Stimulated activated naive CD4-positive, alpha-beta T cell (primary cell): ENCODE measurements around the gene WHRN.

Source experiments
- DNase-seq, 6 experiments: peaks; one replicate each; lab custom pipeline; 2025; lab: John Stamatoyannopoulos, UW

WHRN gene

DNA sequence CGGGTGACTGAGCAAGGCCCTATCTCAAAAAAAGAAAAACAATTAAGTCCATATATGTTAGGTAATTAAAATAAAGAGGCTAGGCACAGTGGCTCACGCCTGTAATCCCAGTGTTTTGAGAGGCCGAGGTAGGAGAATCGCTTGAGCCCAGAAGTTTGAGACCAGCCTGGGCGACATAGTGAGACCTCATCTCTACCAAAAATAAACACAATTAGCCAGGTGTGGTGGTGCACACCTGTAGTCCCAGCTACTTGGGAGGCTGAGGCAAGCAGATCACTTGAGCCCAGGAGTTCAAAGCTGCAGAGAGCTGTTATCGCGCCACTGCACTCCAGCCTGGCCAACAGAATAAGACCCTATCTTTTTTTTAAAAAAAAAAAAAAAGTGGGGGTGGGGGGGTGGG is 12.3 kb downstream of the WHRN start:
- no peak for DNase-seq

DNA sequence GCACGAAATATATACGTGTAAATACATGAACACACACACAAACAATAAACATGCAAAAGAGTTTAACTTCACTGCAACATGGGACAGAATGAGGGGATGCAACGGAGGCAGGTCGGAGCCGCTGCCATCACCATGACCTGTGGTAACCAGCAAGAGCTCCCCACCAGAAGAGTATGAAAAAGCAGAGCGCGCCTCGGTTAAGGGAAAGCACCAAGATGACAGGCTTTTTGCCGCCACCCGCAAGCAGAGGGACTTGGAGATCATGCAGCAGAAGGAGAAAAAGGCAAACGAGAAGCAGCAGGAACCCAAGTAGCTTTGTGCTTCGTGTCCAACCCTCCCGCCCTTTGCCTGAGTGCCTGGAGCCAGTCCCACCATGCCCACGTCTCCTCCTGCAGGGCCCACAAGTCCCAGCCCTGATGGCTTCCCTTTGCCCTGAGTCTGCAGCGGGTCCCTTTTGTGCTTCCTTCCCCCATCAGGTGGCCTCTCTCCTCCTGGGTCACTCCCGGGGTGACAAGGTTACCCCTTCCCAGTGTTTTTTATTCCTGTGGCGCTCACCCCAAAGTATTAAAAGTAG is 13.8 kb downstream of the WHRN start:
- DNase-seq = no peak

DNA sequence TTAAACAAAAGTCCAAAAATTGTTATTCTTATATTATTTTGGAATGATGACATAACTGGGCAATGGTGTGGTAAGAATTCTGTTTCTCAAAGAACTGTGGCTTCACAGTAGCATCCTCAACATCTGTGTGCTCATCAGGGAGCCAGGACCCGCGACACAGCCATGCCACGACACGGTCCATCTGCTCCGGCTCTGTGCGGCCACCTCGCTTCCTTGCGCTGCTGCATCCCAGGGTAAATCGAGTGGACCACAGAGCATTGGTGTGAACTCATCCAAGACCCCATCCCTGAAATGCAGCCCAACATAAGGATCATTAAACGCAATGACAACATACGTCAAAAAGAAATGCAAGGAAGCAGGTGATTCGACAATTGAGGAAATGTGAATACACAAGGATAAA is 15.3 kb downstream of the WHRN start:
- no peak for DNase-seq

DNA sequence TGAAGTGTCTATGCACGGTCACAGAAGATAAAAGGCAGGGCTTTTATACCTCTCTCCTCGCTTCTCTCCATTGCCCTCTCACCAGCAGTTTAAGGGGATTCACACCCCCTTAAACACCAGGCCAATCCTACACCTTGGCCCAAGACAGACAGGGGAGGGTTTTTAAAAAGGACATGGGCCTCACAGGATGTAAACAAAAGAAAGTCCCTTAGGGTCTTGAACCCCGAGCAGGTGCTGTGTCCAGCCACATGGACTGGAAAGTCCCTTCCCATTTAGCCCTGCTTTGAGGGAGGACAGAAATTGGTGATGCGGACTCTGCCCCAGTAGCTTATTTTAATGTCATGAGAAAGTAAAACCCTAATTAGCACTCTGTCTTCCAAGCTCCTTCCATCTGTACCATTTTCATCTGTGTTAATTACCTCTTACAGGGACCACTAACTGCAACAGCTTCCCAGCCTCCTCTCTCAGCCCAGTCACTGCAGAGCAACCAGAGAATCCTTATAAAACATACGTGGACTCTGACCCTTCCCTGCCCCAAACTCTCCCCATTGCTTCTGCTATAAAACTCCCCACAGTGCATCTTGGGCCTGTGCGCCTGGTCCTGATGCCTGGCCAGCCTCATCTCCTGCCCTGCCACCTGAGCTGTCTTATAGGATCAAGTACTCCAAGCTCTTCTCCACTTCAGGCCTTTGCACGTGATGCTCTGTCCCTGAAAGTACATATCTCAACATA is 16.7 kb downstream of the WHRN start:
- no peak for DNase-seq

DNA sequence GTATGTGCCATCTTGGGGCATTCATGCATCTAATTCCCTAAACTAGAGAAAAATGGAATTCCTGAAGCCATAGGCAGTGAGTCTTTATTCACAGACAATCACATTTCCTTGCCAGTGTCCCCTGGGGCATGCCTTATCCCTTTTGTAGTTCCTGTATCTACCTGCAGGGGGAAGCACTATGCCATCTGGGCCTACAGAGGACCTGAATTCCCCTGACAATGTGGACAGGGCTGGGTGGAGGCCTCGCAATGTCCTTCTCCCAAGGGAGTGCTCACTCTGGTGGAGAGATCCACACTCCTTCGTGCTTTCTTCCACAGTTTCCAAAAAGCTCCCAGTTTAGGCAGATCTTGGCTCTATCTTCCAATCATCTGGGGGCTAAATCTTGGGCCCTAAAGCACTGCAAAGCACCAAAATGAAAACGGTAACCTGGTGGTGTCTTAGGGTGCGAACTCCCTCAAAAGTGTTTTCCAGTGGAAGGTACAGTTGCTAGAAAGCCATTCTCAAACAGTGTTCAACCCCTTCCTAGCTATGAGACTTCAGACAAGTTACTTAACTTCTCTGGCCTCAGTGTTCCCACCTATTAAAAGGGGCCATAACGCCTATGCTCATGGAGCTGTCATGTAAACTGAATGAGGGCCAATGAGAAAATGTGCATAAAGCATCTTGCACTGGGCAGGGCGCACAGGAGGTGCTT is 17.5 kb downstream of the WHRN start:
- DNase-seq = peak; percentile 22 to 73 (median 36)

DNA sequence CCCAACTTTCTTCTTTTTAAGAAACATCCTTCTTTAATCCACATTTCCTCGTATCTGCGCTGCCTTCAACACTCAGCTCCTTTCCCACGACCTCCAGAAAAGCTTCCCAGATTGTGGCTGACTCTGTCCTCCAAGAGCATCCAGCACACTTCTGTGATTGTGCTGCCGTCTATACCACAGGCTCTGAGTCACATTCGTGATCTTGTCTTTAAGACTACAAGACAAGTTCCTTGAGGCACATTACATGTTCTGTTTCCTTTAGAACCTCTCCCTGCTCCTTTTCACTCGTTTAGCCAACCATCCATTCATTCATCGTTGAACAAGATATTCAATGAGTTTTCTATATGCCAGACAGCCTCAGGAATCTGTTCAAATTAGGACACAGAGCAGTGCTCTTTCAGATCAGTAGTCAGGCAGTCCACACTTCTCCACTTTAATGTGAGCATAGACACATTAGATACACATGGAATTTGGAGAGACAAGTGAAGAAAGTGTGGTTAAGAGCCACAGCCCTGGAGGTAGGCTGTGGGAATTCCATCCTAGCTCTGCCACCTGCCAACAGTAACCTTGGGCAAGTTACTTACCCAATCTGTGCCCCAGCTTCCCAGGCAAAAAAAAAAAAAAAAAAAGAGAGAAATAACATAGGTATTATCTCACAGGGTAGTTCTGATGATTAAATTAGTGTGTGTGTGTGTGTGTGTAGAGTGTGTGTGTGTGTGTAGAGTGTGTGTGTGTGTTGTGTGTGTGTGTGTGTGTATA is 18.9 kb downstream of the WHRN start:
- no peak for DNase-seq

DNA sequence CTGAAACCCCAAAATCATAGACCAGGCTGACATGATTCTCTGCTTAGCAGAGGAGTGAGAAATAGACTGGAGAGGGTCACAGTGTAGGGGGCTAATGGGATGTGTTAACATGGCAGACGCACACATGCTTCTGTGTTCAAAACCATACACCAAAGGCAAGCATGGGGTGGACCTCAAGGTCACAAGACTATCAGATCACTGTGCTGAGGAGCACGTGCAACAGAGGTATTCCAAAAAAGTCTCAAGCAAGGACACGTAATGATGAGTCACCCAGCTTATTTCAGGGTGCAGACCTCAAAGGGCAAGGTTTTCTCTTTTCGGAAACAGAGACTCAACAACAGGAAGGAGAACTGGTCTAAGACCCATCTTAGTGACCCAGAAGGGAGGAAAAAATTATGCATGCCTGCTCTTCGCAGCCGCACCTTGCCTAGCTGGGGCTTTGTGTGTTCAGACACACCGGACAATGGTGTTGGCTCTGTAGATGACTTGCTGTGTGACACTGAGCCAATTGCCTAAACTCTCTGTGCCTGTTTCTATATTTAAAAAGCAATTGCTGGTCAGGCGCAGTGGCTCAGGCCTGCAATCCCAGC is 20.3 kb downstream of the WHRN start:
- DNase-seq = no peak

DNA sequence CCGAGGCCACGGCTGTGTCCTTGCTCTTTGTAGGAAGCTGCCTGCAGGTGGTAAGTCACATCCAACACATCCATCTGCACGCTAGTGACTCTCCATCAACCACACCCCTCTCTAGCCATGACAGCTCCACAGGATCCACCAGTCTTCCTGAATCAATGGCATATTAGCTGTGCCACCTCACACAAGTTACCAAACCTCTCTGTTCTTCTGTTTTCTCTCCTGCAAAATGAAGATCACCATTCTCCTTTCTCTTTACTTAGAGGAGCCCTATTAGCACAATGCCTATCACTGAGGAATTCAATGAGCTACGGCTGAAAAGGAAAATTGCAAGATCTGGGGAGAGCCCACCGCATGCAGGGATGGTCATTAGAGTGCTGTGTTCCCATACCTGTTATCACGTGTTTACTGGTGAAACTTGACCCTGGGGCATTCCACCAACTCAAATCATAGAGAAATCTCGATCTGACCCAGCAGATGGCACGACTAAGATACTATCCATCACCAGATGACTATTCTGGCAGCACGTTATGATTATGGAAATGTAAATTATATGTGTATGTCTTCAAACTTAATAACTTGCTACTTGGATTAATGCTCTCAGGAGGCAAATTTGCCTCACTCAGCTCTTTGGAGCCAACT is 20.9 kb downstream of the WHRN start:
- no peak for DNase-seq

DNA sequence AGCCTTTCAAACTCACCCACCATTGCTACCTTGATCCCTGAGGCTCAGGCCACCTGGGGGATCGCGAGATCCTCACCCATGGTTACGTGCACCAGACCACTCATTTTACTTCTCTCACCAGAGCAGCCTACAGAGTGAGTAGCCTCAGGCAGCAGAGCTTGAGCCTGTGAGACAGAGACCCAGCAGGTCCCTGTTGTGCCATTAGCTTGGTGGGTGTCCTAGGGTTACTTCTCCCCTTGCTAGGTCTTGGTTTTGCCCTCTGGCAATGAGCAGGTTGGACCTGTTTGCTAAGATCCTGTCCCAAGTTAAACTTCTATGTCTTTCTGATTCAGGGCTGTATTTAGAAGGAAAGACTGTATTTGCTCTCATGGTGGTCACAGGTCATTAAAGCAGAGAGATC is 21.8 kb downstream of the WHRN start:
- DNase-seq = no peak

DNA sequence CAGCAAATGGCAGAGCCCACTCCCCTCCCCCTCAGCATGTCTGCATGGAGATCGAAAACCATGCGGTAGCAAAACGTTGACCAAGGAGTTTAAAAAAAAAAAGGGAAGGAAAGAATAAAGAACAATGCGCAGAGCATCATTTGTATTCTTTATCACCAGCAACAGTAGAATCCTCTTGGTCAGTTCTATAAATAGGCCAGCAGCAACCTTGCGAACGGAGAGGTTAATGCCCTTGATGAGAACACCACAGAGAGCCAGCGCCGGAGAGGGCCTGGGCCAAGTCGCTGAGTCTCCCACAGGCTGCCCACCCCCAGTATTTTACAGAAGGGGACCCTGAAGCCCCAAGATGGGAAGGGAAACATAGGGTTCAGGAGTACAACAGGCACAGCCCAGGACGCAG is 22.7 kb downstream of the WHRN start:
- DNase-seq = no peak

DNA sequence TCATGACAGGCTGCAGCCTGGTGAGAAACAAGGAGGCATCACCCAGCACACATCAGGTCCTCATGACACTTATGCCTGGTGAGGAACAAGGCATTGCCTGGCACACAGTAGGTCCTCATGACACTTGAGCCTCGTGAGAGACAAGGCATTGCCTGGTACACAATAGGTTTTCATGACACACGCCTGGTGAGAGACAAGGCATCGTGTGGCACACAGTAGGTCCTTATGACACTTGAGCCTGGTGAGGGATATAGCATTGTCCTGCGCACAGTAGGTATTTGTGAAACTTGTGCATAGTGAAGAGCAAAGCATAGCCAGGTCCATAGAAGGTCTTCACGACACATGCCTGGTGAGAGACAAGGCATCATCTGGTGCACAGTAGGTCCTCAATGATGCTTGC is 23.5 kb downstream of the WHRN start:
- no peak for DNase-seq

DNA sequence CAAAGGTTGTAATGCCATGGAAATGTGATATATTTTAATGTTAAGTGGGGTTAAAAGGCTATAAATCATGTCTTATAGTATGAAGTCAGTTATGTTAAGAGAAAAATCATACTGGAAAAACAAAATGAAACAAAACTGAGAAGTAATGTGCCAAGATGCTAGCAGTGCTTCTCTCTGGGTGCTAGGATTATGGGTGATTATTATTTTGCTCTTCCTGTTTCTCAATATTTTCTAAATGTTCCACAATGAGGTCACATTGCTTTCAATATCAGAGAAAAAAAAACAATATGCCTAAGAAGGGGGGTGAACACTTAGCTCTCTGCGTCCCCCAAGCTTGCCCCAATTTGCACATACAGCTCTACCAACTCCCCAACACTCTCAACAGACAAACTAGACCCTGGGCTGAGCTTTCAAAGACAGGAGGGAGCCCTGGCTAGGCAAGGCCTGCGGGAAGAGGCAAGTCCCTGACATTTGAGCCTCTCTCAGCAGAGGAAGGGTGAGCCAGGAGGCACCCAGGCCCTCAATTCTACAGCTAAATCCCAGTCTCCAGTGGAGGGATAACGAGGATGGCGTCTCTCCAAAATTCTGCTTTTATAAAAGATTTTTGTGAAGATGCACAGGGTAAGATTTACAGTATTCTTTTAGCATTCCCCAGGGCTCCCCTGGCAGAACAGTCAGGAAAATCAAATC is 24.4 kb downstream of the WHRN start:
- no peak for DNase-seq

DNA sequence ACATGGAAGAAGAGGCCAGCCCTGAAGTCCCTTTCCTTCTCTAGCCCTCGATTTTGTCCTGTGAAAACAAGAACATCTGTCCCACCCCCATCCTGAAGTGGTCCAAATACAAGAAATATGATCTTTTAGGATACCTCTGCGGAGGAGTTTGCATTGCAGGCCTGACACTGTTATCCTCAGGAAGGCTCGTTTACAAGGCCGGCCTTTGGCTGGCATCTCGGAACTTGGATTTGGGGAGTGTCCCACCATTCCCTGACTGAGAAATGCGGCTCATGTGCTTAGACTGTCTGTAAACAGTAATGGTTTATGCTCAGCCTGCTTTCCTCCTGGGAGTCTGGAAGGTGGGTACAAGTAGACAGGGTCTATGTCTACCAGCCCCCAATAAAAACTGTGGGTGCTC is 26.4 kb downstream of the WHRN start:
- no peak for DNase-seq

DNA sequence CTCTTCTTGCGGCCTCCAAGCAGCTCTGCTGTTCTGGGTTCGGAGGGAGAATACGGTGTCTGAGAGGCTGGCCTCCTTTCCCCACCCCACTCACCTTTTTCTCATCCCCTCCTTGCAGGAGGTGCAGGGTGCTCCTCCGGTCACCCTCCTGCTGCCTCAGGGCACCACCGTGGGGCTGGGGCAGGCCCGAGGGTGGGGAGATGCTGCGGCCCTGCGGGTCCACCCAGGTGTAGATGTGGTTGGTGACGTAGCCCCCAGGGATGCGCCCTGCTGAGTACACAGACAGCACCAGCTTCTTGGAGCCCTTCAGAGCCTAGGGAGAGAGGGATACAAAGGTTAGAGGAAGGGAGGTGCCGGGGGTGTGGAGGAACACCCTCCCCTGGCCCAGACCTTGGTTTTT is 26.8 kb downstream of the WHRN start:
- DNase-seq = no peak

DNA sequence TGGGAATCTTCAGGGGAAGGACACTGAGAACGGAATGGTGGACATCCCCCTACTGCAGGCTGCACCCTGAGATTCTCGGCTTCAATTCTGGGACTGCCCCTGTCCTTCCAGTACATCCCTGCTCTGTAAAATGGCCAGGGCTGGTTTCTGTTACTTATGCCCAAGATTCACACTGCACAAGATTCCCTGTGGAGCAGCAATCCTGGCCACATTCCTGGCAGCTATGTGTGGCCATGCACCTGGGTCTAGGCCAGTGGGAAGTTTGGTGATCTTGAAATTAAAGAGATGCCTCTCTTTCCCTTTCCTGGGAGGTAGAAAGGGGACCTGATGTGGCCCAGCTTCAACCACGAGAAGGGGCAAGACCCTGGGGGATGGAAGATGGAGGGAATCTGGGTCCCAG is 27.6 kb downstream of the WHRN start:
- DNase-seq = no peak

DNA sequence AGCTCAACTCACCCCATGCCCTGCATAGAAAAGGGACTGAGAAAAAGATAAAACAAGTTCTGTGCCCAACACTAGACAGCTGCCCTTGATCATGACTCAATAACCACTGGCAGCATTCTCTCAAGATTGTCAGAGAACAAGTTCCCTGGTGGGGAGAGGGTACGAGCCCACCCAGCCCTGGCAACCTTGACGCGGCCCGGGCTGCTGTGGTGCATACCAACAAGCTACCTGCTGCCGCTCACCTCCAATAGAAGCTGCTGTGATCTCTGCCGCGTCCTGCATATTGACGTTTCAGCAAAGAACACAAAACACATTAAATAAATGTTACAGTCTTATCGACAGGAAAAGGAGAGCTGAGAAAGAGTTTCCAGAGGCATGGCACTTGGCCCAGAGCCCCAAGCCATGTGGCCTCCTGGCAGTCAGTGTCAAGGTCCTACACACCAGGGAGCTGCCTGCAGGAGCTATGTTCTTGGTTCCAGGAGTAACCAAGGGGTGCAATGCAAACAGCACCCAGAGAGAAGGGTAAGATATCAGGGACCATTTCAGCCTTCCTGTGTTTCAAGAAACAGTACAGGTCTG is 28.3 kb downstream of the WHRN start:
- DNase-seq = no peak

DNA sequence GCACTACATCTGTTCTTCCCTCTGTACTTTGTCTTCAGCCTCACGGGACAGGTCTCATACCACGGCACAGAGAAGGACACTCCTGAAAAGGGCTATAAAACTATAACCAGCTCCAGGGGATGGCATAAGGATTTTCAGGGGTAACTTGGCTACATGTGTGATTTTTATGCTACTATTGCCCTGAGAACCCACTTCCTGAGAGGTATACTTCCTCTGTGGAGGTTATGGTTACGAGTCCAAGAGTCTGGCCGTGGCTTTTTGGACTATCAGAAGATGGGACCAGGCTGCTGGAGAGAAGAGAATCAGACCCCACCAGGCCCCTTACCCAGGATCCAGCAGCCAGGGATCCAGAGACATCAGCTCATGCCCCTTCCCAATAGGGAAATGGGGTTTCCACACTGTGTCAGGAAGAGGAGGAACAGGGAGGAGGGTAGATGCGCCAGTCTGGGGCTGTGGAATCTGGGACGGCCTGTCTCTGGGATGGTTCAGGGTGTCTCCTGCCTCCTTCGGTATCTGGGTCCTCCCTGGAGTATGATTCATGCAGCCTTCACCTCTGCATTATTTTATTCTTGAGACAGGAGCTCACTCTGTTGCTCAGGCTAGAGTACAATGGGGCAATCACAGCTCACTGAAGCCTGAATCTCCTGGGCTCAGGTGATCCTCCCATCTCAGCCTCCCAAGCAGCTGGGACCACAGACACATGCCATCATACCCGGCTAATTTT is 29.7 kb downstream of the WHRN start:
- DNase-seq = no peak

DNA sequence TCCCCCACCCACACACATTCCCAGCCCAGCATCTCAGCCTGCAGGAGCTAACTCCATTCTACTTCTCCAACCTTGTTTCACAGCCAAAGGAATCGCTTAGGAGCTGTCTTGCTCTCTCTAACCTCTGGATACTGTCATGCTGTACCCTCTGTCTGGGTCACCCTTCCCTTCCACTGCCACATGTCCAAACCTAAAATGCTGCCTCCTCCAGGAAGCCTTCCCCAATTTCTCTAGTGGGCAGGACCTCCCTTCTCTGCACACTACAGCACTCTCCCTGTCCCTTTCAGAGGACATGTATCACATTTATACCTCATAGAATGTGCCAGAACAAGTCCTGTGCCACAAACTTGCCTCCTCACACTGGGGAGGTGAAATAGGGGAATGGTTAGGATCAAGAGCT is 30.8 kb downstream of the WHRN start:
- DNase-seq = no peak

DNA sequence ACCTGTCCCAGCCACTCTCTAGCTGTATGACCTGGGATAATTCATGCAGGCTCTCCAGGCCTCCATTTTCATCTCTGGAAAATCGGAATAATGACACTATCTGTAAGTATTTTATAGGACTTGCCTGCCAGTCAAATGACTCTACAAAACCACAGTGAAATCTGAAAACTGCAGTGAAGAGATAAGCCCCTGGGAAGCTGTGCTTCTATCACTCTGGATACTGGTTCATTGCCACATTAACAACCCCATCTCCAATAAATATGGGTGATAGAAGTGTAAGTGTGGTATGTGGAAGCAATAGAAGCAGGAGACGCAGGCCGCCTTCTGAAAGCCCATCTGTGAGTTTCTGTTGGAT is 31.8 kb downstream of the WHRN start:
- no peak for DNase-seq

DNA sequence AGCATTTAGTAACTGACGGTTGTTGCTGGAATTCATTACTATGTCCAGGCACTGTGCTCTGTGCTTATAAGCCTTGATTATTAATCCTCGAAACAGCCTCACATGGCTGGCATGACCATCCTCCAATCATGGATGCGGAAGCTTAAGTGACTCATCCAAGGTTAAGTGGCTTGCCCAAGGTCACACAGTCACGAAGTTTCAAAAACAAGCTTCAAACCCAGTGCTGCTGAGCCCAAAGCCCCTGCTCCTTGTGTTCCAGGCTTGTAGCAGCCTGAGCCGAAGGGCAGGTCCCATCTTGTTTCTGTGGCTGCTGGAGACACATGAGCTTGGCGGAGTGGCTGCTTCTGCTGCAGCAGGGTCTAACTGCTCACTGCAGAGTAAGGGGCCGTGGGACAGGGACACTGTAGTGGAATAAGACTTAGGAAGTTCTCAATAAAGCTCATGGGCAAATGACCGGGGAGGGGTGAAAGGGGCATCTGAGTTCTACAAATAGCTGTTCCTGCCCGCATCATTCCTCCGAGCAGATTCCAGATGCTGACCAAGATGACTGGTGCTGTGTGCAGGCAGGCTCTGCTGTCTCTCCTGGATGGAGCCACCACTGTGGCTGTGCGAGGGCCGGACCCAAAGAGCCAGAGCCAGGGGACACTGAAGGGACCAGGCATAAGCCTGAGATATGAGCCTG is 32.4 kb downstream of the WHRN start:
- no peak for DNase-seq
